Adrenal gland (tissue), 5 donors: Measurements from ENCODE around the gene PPP1R14C.

Experiments
- CTCF ChIP-seq, 6 experiments: fragments of 450-650 bp in 4 of 6; fragments of 200-600 bp in 2 of 6; sonication (generic) in 1 of 6; IDR thresholded peaks; 1 replicate in 5 of 6; 2 replicates in 1 of 6; pipeline versions ENCODE4 v1.5.1 to v1.8.0; 2016 to 2021; ENCODE audit warnings: antibody characterized with exemption in 6 of 6, mild to moderate bottlenecking in 2 of 6, moderate library complexity in 1 of 6
- POLR2A ChIP-seq, 2 donors: fragments of 450-650 bp; IDR thresholded peaks; one replicate each; pipeline ENCODE4 v1.6.1; 2017; ENCODE audit warnings: antibody characterized with exemption in 2 of 2, mild to moderate bottlenecking in 2 of 2, moderate library complexity in 1 of 2
- donor health status: DM: no; HTN: no; CAD: no.

- TF ChIP-seq CTCF (IDR thresholded peaks at IDR 0.05): no peak
- TF ChIP-seq POLR2A (IDR thresholded peaks at IDR 0.05): no peak
These were observed 88.1 kb downstream of the PPP1R14C start for GRCh38 chr6:150230832-150231524.
